Measurements from ENCODE around the gene MGAT4B.

GRCh38 chr5:179829732-179830435, 23.2 kb upstream of the MGAT4B start:
- TF ChIP-seq CTCF (IDR thresholded peaks at IDR 0.05) (no peak), POLR2A (IDR thresholded peaks at IDR 0.05) (no peak)
